ENCODE measurements around the gene FLT3.
"Not testable (repeated sequence)": the region's sequence is repeated elsewhere in the genome, so short reads cannot be mapped to it uniquely, and the experiment has no call there.

FLT3 gene

GRCh38 chr13:28100150-28101121, at the start of gene FLT3:
TSS of gene FLT3 (minus strand) at chr13:28100576. CDS start at chr13:28100510, 66 bp downstream.
- DNase-seq (ENCODE audit: low read depth): peak; percentile 1

GRCh38 chr13:28147495-28147894, 47.1 kb upstream of the FLT3 start:
- DNase-seq (ENCODE audit: low read depth): no peak

GRCh38 chr13:28145049-28145448, 44.7 kb upstream of the FLT3 start:
- DNase-seq (ENCODE audit: low read depth): no peak

GRCh38 chr13:28141542-28141941, 41.2 kb upstream of the FLT3 start:
- not testable (repeated sequence) for DNase-seq (ENCODE audit: low read depth)

GRCh38 chr13:28140433-28141125, 40.2 kb upstream of the FLT3 start:
- no peak for DNase-seq (ENCODE audit: low read depth)

- DNase-seq (ENCODE audit: low read depth): peak; percentile 64
These were observed 38.5 kb upstream of the FLT3 start for GRCh38 chr13:28138756-28139470.

- DNase-seq (ENCODE audit: low read depth): no peak
These were observed 37.8 kb upstream of the FLT3 start, which contains the start of gene PAN3 for GRCh38 chr13:28138012-28138755. TSS of gene PAN3 (plus strand) at chr13:28138545. CDS start at chr13:28138658, 113 bp downstream.

- no peak for DNase-seq (ENCODE audit: low read depth)
These were observed 37.2 kb upstream of the FLT3 start for GRCh38 chr13:28137596-28137995.

- no peak for DNase-seq (ENCODE audit: low read depth)
These were observed 36.5 kb upstream of the FLT3 start for GRCh38 chr13:28136916-28137315.

GRCh38 chr13:28131646-28132045, 31.3 kb upstream of the FLT3 start:
- no peak for DNase-seq (ENCODE audit: low read depth)

GRCh38 chr13:28129911-28130693, 29.7 kb upstream of the FLT3 start:
- no peak for DNase-seq (ENCODE audit: low read depth)

- no peak for DNase-seq (ENCODE audit: low read depth)
These were observed 28.6 kb upstream of the FLT3 start for GRCh38 chr13:28128926-28129325.

GRCh38 chr13:28128030-28128429, 27.7 kb upstream of the FLT3 start:
- no peak for DNase-seq (ENCODE audit: low read depth)

GRCh38 chr13:28121224-28121623, 20.8 kb upstream of the FLT3 start:
- DNase-seq (ENCODE audit: low read depth): no peak

- DNase-seq (ENCODE audit: low read depth): no peak
These were observed 19.9 kb upstream of the FLT3 start for GRCh38 chr13:28120317-28120716.

GRCh38 chr13:28117689-28118377, 17.5 kb upstream of the FLT3 start:
- no peak for DNase-seq (ENCODE audit: low read depth)

GRCh38 chr13:28116736-28117135, 16.4 kb upstream of the FLT3 start:
- no peak for DNase-seq (ENCODE audit: low read depth)

- no peak for DNase-seq (ENCODE audit: low read depth)
These were observed 10.0 kb upstream of the FLT3 start for GRCh38 chr13:28110414-28110813.

GRCh38 chr13:28106976-28107375, 6.6 kb upstream of the FLT3 start:
- no peak for DNase-seq (ENCODE audit: low read depth)

GRCh38 chr13:28101886-28102285, 1.5 kb upstream of the FLT3 start:
- not testable (repeated sequence) for DNase-seq (ENCODE audit: low read depth)

All from non-pigmented ciliary epithelial cell (primary cell).